Activated T-helper 17 cell treated with anti-CD3 and anti-CD28 coated beads, Interleukin-2, amount 50 U/mL, for 72 hours (primary cell): ENCODE data around the gene MYO1E. TPM values are rescaled to one million over a fixed set of nuclear protein-coding genes. Genes with fewer than 3 reads are reported as not detected.
"Not testable (repeated sequence)": the region's sequence is repeated elsewhere in the genome, so short reads cannot be mapped to it uniquely, and the experiment has no call there.

Experiments used
- ATAC-seq: fragments of 150-1000 bp; cut with Tn5 transposase; replicated peaks from 2 replicates; pipeline ENCODE4 v1.10.0; 2021; ENCODE audit warnings: mild to moderate bottlenecking, moderate library complexity
- H3K27ac Mint-ChIP-seq: one replicate; pipeline ENCODE4 v1.8.0; 2022; ENCODE audit warnings: mixed read lengths
- H3K27me3 Mint-ChIP-seq: one replicate; pipeline ENCODE4 v1.8.0; 2022; ENCODE audit warnings: mixed read lengths
- H3K36me3 Mint-ChIP-seq: one replicate; pipeline ENCODE4 v1.8.0; 2022; ENCODE audit warnings: low read depth, mild to moderate bottlenecking, mixed read lengths
- H3K4me1 Mint-ChIP-seq: one replicate; pipeline ENCODE4 v1.8.0; 2022; ENCODE audit warnings: mixed read lengths
- H3K4me3 Mint-ChIP-seq: one replicate; pipeline ENCODE4 v1.8.0; 2022; ENCODE audit warnings: mild to moderate bottlenecking, mixed read lengths
- H3K9me3 Mint-ChIP-seq: one replicate; pipeline ENCODE4 v1.8.0; 2022; ENCODE audit warnings: mixed read lengths
- total RNA-seq, 2 donors: library from RNA; stranded (reverse); gene quantifications; one replicate each; pipeline ENCODE4 v1.2.3, GENCODE V29; 2022

The MYO1E gene
- total RNA-seq, 2 donors from 2014 or later: 29.3 to 30.1 TPM

DNA sequence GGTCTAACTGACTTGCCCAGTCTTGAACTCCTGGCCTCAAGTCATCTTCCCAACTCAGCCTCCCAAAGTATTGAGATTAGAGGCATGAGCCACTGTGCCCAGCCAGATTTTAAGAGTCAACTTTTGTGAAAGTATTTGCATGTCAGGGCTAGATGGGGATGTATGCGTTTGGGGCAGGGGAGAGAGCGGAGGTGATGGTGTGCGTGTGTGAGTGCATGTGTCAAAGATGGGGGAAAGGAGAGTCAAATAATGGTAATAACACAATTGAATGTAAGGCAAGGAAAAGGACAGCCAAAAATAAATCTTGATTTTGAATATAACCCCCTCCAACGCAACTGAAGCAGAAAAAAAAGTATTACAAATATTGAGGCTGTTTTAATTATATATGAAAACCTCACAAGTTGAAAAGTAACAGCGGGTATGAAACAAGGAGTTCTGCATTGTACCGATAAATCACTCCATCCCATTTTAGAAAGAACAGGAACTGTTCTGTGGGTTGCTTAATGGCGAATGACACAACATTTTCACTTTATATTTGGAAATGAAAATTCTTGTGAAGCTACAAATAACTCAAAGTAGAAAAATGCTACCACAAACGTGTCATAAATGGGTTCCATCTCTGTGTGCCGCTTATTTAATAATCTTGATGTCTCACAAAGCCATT lies 195.9 kb downstream of the MYO1E start:
- Mint-ChIP-seq H3K27me3 (peaks cover 13% of the 10 kb centered on the region), H3K4me3 (no peak overlapping the region), H3K27ac (no peak overlapping the region), H3K9me3 (peaks cover 3% of the 10 kb centered on the region), H3K36me3 (no peaks in the 10 kb centered on the region), H3K4me1 (peaks cover 4% of the 10 kb centered on the region)
- peak; percentile 8 for ATAC-seq

DNA sequence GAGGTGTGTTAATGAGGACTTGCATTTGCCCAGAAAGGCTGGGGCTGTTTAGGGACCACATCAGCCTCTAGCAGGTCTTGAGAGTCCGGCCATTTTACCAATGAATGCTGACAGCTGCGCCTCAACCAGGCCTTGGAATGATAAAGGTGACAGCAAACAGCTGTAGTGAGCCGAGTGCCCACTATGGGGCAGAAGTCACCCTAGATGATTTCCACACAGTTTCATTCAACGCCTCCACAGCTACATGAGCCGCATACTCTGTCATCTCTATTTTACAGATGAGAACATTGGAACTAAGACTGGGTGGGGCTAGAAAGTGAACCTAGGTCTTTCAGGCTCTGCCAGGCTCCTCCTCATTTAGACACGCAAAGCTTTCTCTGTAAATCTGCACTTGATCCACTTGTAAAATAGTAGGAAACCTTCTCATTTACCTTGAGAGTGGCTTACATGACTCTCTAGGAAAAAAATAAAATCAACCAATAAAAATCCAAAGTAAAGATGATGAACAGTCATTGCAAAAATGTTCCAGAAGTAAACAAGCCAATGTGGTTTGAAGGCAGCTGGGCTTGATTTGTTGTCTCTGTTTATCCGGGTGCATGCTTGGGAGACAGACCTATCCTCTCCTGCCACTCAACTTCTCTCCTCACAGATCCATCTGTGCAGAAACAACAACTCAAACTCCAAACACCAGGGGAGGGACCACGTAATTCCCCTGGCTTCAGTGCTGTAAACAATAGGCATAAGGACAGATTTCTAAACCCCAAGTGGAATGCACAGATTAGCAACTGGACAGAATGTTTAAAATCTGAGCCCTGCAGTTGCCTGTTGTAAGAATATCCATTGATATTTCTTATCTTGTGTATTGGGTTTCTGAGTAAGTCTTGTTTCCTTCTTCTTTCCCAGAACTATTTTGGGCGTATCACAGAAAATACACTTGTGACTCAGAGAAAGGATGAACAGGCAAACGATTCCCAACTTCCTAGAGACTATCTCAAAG lies 197.5 kb downstream of the MYO1E start:
- H3K27me3 Mint-ChIP-seq: peaks cover 13% of the 10 kb centered on the region
- H3K9me3 Mint-ChIP-seq: no peaks in the 10 kb centered on the region
- no peaks in the 10 kb centered on the region for H3K36me3 Mint-ChIP-seq
- peaks cover 4% of the 10 kb centered on the region for H3K4me1 Mint-ChIP-seq
- H3K27ac Mint-ChIP-seq: no peak overlapping the region
- H3K4me3 Mint-ChIP-seq: no peak overlapping the region
- peak; percentile 91 for ATAC-seq

DNA sequence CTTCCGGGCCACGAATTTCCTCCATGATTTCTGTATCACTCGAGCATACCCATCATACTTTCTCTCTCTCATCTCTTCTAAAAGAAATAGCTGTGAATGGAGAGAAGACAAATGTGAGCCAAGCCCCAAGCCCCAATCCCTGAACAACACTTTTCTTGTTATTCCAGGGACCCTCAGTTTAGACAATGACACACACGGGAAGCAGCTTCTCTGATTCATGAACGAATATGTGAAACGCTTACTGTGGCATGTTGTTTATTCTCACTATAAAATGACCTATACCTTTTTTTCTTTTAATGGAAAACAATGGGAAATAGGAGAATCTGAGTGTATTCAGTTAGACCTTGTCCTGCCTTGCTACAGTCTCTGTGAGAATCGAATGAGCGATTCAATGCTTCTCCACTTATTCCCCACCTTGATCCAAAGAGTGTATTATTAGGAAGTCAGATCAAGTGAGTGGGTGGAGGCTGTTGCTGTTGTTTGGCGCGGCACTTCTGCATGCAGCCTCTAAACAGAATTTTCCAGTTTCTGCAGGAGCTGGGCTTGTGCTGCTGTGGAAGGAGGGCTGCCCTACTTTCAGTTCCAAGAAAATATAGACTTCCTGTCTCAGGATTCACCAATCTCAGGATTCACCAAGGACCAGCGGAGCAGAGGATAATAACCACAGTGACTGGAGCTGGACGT lies 198.4 kb downstream of the MYO1E start:
- peaks cover 13% of the 10 kb centered on the region for H3K27me3 Mint-ChIP-seq
- H3K9me3 Mint-ChIP-seq: no peaks in the 10 kb centered on the region
- no peaks in the 10 kb centered on the region for H3K36me3 Mint-ChIP-seq
- no peak for ATAC-seq
- H3K27ac Mint-ChIP-seq: no peak overlapping the region
- H3K4me1 Mint-ChIP-seq: peaks cover 4% of the 10 kb centered on the region
- no peak overlapping the region for H3K4me3 Mint-ChIP-seq

DNA sequence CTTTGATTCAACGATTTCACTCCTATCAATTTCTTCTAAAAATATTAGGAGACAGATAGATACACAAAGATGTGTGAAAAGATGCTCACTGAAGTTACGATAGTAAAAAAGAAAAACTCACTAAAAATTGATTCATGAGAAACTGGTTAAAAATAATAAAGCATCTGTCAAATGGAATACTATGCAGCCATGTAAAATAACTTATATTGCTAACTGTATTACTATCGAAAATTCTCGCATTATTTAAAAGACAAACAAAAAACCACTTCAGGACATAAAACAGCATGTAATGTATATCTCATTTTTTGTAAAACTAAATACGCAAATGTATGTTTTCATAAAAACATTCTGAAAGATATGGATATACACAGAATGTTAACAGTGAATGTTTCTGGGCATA lies 199.5 kb downstream of the MYO1E start:
- no peaks in the 10 kb centered on the region for H3K9me3 Mint-ChIP-seq
- no peak overlapping the region for H3K27ac Mint-ChIP-seq
- H3K4me1 Mint-ChIP-seq: peaks cover 4% of the 10 kb centered on the region
- no peak for ATAC-seq
- H3K4me3 Mint-ChIP-seq: no peak overlapping the region
- peaks cover 8% of the 10 kb centered on the region for H3K27me3 Mint-ChIP-seq
- H3K36me3 Mint-ChIP-seq: no peaks in the 10 kb centered on the region

DNA sequence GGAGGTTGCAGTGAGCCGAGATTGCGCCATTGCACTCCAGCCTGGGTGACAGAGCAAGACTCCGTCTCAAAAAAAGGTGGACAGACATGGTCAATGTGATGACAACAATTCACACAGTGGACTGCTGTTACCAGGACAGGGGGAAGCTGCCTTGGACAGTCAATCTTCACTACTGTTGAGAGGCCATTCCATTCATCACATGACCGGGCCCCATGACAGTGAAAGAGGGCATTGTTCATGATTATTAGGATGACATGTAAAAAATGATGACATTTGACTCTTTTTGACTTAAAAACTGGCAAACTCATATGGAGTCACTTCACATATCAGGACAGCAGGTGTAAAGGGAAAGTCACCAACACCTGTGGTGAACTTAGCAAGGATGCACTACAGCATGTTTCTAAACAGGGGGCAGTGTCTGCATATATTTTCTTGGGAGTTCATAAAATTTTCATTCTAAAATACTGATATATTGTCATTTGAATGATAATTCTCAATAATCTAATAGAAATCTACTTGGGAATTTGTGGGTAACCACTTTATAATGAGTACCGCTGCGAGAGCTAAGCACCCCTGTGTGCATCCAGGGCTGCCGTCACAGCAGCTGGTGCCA lies 200.3 kb downstream of the MYO1E start:
- H3K4me1 Mint-ChIP-seq: peaks cover 2% of the 10 kb centered on the region
- no peak for ATAC-seq
- H3K36me3 Mint-ChIP-seq: no peaks in the 10 kb centered on the region
- H3K4me3 Mint-ChIP-seq: no peak overlapping the region
- no peak overlapping the region for H3K27ac Mint-ChIP-seq
- peaks cover 4% of the 10 kb centered on the region for H3K27me3 Mint-ChIP-seq
- H3K9me3 Mint-ChIP-seq: no peaks in the 10 kb centered on the region

DNA sequence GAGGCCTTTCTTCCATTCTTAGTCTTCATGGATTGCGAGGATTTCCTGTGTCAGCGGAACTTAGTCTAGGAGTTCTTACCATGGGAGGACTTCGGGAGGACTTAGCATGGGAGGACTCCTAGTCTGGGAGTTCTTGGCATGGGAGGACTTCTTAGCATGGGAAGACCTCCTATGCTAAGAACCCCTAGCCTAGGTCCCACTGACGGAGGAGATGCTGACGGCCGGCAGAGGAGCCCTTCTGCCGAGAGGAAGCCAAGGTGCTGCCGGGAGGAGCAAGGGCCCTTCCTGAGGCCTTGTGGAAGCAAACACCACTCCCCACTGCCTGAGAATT lies 201.6 kb downstream of the MYO1E start:
- Mint-ChIP-seq H3K36me3 (no peaks in the 10 kb centered on the region), H3K4me1 (no peaks in the 10 kb centered on the region), H3K9me3 (no peaks in the 10 kb centered on the region), H3K27me3 (no peaks in the 10 kb centered on the region), H3K27ac (no peak overlapping the region), H3K4me3 (no peak overlapping the region)
- ATAC-seq: no peak

DNA sequence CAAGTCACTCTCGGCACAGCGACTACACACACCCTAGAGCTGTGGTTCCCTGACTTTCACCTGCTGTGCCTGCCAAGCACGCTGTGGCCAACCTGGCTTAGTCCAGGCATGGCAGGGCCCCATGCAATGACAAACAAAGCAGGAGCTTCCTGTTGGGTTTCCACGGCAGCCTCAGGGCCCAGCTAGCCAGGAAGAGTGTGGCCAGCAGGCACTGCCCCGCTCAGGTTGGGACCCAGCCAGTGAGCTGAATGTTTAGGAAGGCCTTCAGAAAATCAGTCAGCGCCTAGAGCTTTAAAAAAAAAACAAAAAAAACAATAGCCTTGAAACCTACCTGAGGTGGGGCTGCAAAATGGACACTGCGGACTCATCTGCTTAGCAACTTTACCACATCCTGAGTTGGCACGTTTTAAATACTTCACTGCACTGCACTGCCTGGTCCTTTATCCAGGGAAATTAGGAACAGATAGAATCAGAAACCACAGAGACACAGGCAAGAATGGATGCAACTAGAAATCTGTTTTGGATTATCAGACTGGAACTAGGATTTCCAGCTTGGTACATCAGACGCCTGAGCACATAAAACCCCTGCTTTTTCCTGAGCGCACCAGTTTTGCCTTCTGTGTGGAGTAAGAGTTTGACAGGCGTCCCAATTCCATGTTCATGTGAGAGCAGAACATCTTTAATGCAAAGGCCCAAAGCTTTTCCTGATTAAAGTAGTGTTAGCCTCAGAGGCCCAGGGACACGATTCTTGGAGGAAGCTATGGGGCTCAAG lies 202.2 kb downstream of the MYO1E start:
- H3K4me3 Mint-ChIP-seq: no peak overlapping the region
- no peaks in the 10 kb centered on the region for H3K27me3 Mint-ChIP-seq
- no peak overlapping the region for H3K27ac Mint-ChIP-seq
- H3K36me3 Mint-ChIP-seq: no peaks in the 10 kb centered on the region
- no peaks in the 10 kb centered on the region for H3K9me3 Mint-ChIP-seq
- no peak for ATAC-seq
- H3K4me1 Mint-ChIP-seq: no peaks in the 10 kb centered on the region

DNA sequence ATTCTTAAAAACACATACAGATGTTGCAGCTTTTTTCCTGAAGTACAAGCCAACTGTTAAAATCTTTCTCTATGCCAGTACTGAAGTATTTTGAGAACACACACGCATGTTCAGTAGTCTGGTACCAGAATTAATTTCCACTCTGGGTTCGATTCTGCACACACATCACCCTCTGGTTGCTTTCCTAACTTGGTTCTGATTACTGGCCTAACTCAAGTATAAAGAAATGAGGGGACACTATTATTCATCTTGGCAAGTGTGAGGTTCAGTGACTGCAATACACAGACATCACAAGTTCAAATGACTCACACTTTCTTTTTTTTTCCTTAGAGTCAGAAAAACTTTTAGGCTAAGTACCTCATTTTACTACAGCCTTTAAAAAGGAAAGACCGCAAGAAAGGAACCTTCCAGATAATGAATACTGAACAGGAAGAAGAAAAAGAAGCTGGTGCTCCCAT lies 203.4 kb downstream of the MYO1E start:
- H3K36me3 Mint-ChIP-seq: no peaks in the 10 kb centered on the region
- ATAC-seq: peak; percentile 75
- H3K27me3 Mint-ChIP-seq: no peaks in the 10 kb centered on the region
- no peak overlapping the region for H3K4me3 Mint-ChIP-seq
- no peaks in the 10 kb centered on the region for H3K9me3 Mint-ChIP-seq
- H3K27ac Mint-ChIP-seq: peak overlapping the region; percentile 34
- no peaks in the 10 kb centered on the region for H3K4me1 Mint-ChIP-seq

DNA sequence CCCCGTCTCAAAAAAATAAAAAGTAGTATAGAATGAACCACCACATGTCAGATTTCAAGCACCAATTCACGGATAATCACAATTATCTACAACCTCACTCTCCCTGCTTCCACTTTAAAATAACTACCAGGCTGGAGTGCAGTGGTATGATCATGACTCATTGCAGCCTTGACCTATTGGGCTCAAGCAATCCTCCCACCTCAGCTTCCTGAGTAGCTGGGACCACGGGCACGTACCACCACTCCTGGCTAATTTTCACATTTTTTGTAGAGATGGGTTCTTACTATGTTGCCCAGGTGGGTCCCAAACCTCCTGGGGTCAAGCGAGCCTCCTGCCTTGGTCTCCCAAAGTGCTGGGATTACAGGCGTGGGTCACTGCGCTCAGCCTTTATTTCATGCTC lies 204.1 kb downstream of the MYO1E start:
- H3K36me3 Mint-ChIP-seq: no peaks in the 10 kb centered on the region
- ATAC-seq: no peak

DNA sequence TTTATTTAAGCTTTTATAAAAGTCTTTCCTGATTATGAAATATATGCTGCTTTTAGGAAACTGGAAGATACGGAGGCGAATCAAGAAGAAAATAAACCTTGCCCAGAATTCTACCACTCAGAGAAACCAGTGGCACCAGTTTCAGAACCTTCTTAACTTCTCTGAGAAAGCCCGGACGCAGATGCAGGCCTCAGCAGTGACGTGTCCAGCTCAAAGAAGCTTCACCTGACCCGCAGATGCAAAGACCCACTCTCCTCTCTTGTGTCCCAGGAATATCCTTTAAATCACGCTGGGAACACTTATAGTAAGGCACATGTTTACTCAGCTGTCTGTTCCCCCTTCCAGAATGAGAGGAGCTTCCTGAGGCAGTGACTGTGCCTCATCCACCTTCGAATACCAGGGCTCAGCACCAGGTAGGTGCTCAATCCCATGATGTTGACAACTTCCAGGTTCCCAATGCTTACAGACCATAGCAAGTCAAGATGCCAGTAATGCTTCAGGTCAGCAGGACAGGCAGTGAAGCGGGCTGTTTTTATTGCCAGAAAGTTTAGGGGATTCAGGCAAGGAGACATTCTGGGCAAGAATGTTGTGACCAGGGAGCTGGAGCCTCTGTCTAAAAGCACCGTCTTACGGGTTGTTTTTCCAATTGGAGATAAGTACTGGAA lies 205.9 kb downstream of the MYO1E start:
- no peaks in the 10 kb centered on the region for H3K4me1 Mint-ChIP-seq
- no peak overlapping the region for H3K27ac Mint-ChIP-seq
- ATAC-seq: no peak
- H3K36me3 Mint-ChIP-seq: no peaks in the 10 kb centered on the region
- no peaks in the 10 kb centered on the region for H3K27me3 Mint-ChIP-seq
- no peak overlapping the region for H3K4me3 Mint-ChIP-seq
- H3K9me3 Mint-ChIP-seq: no peaks in the 10 kb centered on the region

More for the DNA sequence above, 204.1 kb downstream of the MYO1E start:
- Mint-ChIP-seq H3K4me1 (no peaks in the 10 kb centered on the region), H3K9me3 (no peaks in the 10 kb centered on the region), H3K27me3 (no peaks in the 10 kb centered on the region), H3K4me3 (no peak overlapping the region), H3K27ac (no peak overlapping the region)

DNA sequence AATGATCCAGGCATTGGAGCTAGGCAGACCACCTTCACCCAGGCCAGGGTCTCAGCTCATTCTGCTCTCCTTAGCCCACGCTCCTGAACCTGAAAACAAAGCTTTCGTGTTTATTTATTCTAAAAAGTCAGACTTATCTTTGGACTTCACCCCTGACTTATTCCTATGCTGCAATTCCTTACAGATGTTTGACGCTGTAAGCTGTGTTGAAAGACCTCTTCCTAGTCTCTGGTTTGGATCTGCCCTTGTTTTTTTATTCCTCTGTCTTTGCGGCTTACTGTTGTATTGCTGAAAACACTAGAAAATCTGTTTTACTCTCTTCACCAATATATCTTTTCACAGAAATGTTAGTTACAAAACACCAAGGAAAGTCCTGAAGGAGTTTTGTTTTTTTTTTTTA lies 206.5 kb downstream of the MYO1E start:
- H3K27ac Mint-ChIP-seq: peak overlapping the region; percentile 0
- no peaks in the 10 kb centered on the region for H3K9me3 Mint-ChIP-seq
- no peaks in the 10 kb centered on the region for H3K27me3 Mint-ChIP-seq
- H3K4me1 Mint-ChIP-seq: no peaks in the 10 kb centered on the region
- no peaks in the 10 kb centered on the region for H3K36me3 Mint-ChIP-seq
- ATAC-seq: no peak
- H3K4me3 Mint-ChIP-seq: no peak overlapping the region

DNA sequence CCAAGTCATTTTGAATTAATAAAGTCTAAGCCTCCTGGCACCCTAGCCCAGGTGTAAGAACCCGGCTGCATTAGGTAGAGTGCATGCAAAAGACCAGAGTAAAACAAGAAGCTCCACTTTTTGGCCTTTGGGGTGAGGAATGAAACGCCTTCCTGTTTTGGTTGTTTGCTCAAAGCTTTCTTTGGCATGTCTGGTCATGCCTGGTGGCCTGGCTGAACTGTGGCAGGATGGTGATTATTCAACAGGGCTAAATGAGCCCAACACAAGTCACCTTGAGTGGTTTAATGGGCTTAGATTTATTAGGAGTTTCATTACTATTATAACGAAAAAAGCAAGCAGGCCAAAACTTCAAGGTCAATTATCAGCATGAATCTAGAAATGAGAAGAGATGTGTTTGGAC lies 206.9 kb downstream of the MYO1E start:
- H3K27me3 Mint-ChIP-seq: no peaks in the 10 kb centered on the region
- no peaks in the 10 kb centered on the region for H3K4me1 Mint-ChIP-seq
- H3K27ac Mint-ChIP-seq: peak overlapping the region; percentile 0
- no peaks in the 10 kb centered on the region for H3K9me3 Mint-ChIP-seq
- H3K4me3 Mint-ChIP-seq: no peak overlapping the region
- ATAC-seq: peak; percentile 28
- H3K36me3 Mint-ChIP-seq: no peaks in the 10 kb centered on the region

DNA sequence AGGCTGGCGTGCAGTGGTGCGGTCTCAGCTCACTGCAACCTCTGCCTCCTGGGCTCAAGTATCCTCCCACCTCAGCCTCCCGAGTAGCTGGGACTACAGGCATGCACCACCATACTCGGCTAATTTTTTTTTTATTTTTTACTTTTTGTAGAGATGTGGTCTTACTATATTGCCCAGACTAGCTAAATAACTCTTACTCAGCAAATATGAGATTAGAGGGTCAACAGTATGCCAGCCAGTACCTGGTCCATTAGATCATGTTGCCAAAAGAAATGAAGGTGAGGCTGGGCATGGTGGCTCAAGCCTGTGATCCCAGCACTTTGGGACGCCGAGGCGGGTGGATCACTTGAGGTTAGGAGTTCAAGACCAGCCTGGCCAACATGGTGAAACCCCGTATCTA lies 210.6 kb downstream of the MYO1E start:
- not testable (repeated sequence) for H3K27ac Mint-ChIP-seq, ATAC-seq, H3K27me3 Mint-ChIP-seq, H3K9me3 Mint-ChIP-seq, H3K36me3 Mint-ChIP-seq, H3K4me1 Mint-ChIP-seq, H3K4me3 Mint-ChIP-seq
